ENCODE results near the gene CELA1. TPM values are rescaled to one million over a fixed set of nuclear protein-coding genes. Genes with fewer than 3 reads are reported as not detected.

Gene CELA1
- polyA plus RNA-seq, 1 donor from 2014 or later = not detected

DNA sequence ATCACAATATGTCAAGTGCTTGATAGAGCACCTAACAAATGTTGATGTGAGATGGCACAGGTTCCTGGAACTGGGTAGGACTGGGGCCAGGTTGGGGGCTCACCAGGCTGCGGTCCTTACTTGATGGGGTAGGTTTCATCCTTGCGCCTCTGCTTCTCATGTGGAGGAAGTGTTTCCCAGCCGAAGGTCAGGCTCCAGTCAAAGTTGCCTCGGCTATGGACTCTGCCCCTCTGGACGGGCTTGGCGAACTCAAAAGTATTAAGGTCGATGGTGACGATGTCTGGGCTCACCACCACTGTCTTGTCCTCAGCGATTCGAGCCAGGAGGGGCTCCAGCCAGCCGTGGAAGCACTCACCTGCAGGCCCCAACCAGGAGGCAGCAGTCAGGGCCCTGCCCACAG is 17.5 kb upstream of the CELA1 start:
- no peak overlapping the region for H3K27ac ChIP-seq (ENCODE audit: low read length)

DNA sequence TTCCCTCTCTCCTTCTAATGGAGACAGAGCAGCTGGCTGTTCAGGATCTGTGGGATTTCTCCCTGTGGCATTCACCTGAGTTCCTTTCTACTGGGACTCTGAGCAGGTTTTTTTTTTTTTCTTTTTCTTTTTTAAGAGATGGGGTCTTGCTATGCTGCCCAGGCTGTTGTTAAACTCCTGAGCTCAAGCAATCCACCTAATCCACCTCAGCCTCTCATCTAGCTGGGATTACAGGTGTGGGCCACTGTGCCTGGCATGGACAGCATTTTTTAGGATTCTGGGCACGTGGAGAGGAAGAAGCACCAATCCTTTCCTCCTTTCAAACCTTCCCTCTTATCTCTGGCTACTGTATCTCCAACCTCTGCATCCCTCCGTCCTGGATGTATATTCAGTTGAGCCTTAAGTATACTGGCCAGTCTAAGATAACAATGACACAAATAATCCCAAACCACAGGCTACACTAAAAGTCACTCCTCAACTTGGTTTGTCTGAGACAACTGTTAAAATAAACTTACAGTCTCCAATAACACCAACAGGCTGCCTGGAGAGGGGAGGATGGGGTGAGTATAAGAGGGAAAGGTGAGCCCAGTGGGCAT is 16.4 kb upstream of the CELA1 start:
- H3K9me3 ChIP-seq (ENCODE audit: low read length) = no peaks in the 10 kb centered on the region
- no peaks in the 10 kb centered on the region for H4K20me1 ChIP-seq (ENCODE audit: insufficient read depth)
- H2AFZ ChIP-seq (ENCODE audit: low read depth, low read length) = no peak overlapping the region
- no peaks in the 10 kb centered on the region for H3K9me2 ChIP-seq (ENCODE audit: insufficient read depth, low read length)
- no peak overlapping the region for H3K27ac ChIP-seq (ENCODE audit: low read length)
- H3K9ac ChIP-seq (ENCODE audit: low read length) = no peak overlapping the region
- H3K36me3 ChIP-seq (ENCODE audit: insufficient read depth, low read length) = no peaks in the 10 kb centered on the region
- H3K27me3 ChIP-seq (ENCODE audit: insufficient read depth, low read depth, low read length) = no peaks in the 10 kb centered on the region
- TF ChIP-seq RAD21 (conservative IDR thresholded peaks at IDR 0.05) (no peak), TAF1 (IDR thresholded peaks at IDR 0.05; ENCODE audit: low read depth) (no peak), SMC3 (conservative IDR thresholded peaks at IDR 0.05; ENCODE audit: poor library complexity) (no peak), EP300 (conservative IDR thresholded peaks at IDR 0.05; ENCODE audit: poor library complexity, severe bottlenecking) (no peak), MXI1 (conservative IDR thresholded peaks at IDR 0.05; ENCODE audit: poor library complexity, severe bottlenecking) (no peak), POLR2AphosphoS5 (IDR thresholded peaks at IDR 0.05) (no peak), EZH2 (IDR thresholded peaks at IDR 0.05; ENCODE audit: borderline replicate concordance, insufficient read depth, low read length, poor library complexity, severe bottlenecking) (no peak)
- TF ChIP-seq, protein P1, sequence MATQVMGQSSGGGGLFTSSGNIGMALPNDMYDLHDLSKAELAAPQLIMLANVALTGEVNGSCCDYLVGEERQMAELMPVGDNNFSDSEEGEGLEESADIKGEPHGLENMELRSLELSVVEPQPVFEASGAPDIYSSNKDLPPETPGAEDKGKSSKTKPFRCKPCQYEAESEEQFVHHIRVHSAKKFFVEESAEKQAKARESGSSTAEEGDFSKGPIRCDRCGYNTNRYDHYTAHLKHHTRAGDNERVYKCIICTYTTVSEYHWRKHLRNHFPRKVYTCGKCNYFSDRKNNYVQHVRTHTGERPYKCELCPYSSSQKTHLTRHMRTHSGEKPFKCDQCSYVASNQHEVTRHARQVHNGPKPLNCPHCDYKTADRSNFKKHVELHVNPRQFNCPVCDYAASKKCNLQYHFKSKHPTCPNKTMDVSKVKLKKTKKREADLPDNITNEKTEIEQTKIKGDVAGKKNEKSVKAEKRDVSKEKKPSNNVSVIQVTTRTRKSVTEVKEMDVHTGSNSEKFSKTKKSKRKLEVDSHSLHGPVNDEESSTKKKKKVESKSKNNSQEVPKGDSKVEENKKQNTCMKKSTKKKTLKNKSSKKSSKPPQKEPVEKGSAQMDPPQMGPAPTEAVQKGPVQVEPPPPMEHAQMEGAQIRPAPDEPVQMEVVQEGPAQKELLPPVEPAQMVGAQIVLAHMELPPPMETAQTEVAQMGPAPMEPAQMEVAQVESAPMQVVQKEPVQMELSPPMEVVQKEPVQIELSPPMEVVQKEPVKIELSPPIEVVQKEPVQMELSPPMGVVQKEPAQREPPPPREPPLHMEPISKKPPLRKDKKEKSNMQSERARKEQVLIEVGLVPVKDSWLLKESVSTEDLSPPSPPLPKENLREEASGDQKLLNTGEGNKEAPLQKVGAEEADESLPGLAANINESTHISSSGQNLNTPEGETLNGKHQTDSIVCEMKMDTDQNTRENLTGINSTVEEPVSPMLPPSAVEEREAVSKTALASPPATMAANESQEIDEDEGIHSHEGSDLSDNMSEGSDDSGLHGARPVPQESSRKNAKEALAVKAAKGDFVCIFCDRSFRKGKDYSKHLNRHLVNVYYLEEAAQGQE (IDR thresholded peaks at IDR 0.05; ENCODE audit: borderline replicate concordance) = no peak
- TF ChIP-seq, protein P2, sequence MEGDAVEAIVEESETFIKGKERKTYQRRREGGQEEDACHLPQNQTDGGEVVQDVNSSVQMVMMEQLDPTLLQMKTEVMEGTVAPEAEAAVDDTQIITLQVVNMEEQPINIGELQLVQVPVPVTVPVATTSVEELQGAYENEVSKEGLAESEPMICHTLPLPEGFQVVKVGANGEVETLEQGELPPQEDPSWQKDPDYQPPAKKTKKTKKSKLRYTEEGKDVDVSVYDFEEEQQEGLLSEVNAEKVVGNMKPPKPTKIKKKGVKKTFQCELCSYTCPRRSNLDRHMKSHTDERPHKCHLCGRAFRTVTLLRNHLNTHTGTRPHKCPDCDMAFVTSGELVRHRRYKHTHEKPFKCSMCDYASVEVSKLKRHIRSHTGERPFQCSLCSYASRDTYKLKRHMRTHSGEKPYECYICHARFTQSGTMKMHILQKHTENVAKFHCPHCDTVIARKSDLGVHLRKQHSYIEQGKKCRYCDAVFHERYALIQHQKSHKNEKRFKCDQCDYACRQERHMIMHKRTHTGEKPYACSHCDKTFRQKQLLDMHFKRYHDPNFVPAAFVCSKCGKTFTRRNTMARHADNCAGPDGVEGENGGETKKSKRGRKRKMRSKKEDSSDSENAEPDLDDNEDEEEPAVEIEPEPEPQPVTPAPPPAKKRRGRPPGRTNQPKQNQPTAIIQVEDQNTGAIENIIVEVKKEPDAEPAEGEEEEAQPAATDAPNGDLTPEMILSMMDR (IDR thresholded peaks at IDR 0.05; ENCODE audit: poor library complexity, severe bottlenecking) = no peak
- H3K4me3 ChIP-seq (ENCODE audit: low read length) = no peak overlapping the region
- H3K4me2 ChIP-seq (ENCODE audit: low read length) = no peak overlapping the region
- H3F3A ChIP-seq (ENCODE audit: insufficient read depth, low read length, poor library complexity, severe bottlenecking) = no peaks in the 10 kb centered on the region
- no peaks in the 10 kb centered on the region for H3K79me2 ChIP-seq (replicated peaks; ENCODE audit: insufficient read depth, low read length)

More for the DNA sequence above, 17.5 kb upstream of the CELA1 start:
- H3K79me2 ChIP-seq (replicated peaks; ENCODE audit: insufficient read depth, low read length) = no peaks in the 10 kb centered on the region
- H2AFZ ChIP-seq (ENCODE audit: low read depth, low read length) = no peak overlapping the region
- H3K36me3 ChIP-seq (ENCODE audit: insufficient read depth, low read length) = no peaks in the 10 kb centered on the region
- H3K9ac ChIP-seq (ENCODE audit: low read length) = no peak overlapping the region
- no peaks in the 10 kb centered on the region for H3F3A ChIP-seq (ENCODE audit: insufficient read depth, low read length, poor library complexity, severe bottlenecking)
- TF ChIP-seq SMC3 (conservative IDR thresholded peaks at IDR 0.05; ENCODE audit: poor library complexity) (no peak), EP300 (conservative IDR thresholded peaks at IDR 0.05; ENCODE audit: poor library complexity, severe bottlenecking) (no peak), RAD21 (conservative IDR thresholded peaks at IDR 0.05) (no peak), EZH2 (IDR thresholded peaks at IDR 0.05; ENCODE audit: borderline replicate concordance, insufficient read depth, low read length, poor library complexity, severe bottlenecking) (no peak), TAF1 (IDR thresholded peaks at IDR 0.05; ENCODE audit: low read depth) (no peak), POLR2AphosphoS5 (IDR thresholded peaks at IDR 0.05) (no peak)
- TF ChIP-seq, protein P1 (IDR thresholded peaks at IDR 0.05; ENCODE audit: borderline replicate concordance) = no peak
- H3K4me2 ChIP-seq (ENCODE audit: low read length) = no peak overlapping the region
- H4K20me1 ChIP-seq (ENCODE audit: insufficient read depth) = no peaks in the 10 kb centered on the region
- no peaks in the 10 kb centered on the region for H3K9me3 ChIP-seq (ENCODE audit: low read length)
- H3K4me3 ChIP-seq (ENCODE audit: low read length) = no peak overlapping the region
- H3K27me3 ChIP-seq (ENCODE audit: insufficient read depth, low read depth, low read length) = no peaks in the 10 kb centered on the region
- no peaks in the 10 kb centered on the region for H3K9me2 ChIP-seq (ENCODE audit: insufficient read depth, low read length)
